ENCODE measurements around the gene ACVR1. TPM values are rescaled to one million over a fixed set of nuclear protein-coding genes. Genes with fewer than 3 reads are reported as not detected.

Gene ACVR1
- polyA plus RNA-seq, 1 of the 3 experiments (the other 2 are of a cell fraction): 22.4 TPM

- TF ChIP-seq USF1 (IDR thresholded peaks at IDR 0.05; ENCODE audit: borderline replicate concordance, low read depth) (no peak), NFIC (IDR thresholded peaks at IDR 0.05; ENCODE audit: borderline replicate concordance) (no peak), USF2 (IDR thresholded peaks at IDR 0.05; ENCODE audit: borderline replicate concordance, low read depth, low read length) (no peak), MEF2A (IDR thresholded peaks at IDR 0.05; ENCODE audit: borderline replicate concordance, low read depth) (no peak), GATA2 (CRISPR knock-in tag; IDR thresholded peaks at IDR 0.05) (no peak), TAF1 (IDR thresholded peaks at IDR 0.05; ENCODE audit: borderline replicate concordance, low read depth, low read length) (no peak), EZH2phosphoT487 (IDR thresholded peaks at IDR 0.05; ENCODE audit: borderline replicate concordance, low read depth) (no peak)
Observed at GRCh38 chr2:157771234-157771633, 104.9 kb downstream of the ACVR1 start (continued).

- Histone ChIP-seq H3K36me3 (replicated peaks in 1 of 2; ENCODE audit: control insufficient read depth in 1 of 2, insufficient read depth in 2 of 2, low read length in 1 of 2) (peaks cover 55 to 74% of the 10 kb centered on the region in 2 experiments), H3K4me2 (no peak overlapping the region), H3K4me1 (ENCODE audit: control insufficient read depth in 1 of 2, insufficient read depth in 2 of 2, low read depth in 1 of 2, low read length in 1 of 2) (no peaks in the 10 kb centered on the region), H3K9me3 (no peaks in the 10 kb centered on the region), H3K27me3 (ENCODE audit: insufficient read depth) (no peaks in the 10 kb centered on the region), H3F3A (replicated peaks; ENCODE audit: insufficient read depth) (no peaks in the 10 kb centered on the region), H3K27ac (ENCODE audit: low read depth in 2 of 2, low read length in 1 of 2) (no peak overlapping the region), H3K9ac (no peak overlapping the region), H4K20me1 (ENCODE audit: insufficient read depth) (no peaks in the 10 kb centered on the region), H3K79me2 (ENCODE audit: insufficient read depth) (no peaks in the 10 kb centered on the region), H3K9me2 (no peaks in the 10 kb centered on the region), H3K4me3 (ENCODE audit: low read depth in 2 of 2, low read length in 1 of 2) (no peak overlapping the region), H2AFZ (ENCODE audit: low read depth) (no peak overlapping the region)
- 92% methylated on average over 2 of the region's 2 CpGs for WGBS (ENCODE audit: low lambda C conversion rate)
- no peak for TF ChIP-seq REST (IDR thresholded peaks at IDR 0.05; ENCODE audit: low read depth, low read length)
- TF ChIP-seq USF1 (IDR thresholded peaks at IDR 0.05; ENCODE audit: borderline replicate concordance, low read depth): no peak
- no peak for TF ChIP-seq TCF12 (IDR thresholded peaks at IDR 0.05)
- no peak for TF ChIP-seq ELF1 (IDR thresholded peaks at IDR 0.05)
- no peak for TF ChIP-seq SMC3 (IDR thresholded peaks at IDR 0.05; ENCODE audit: low read depth, low read length)
- no peak for TF ChIP-seq ZBTB33 (IDR thresholded peaks at IDR 0.05; ENCODE audit: borderline replicate concordance, low read depth)
- no peak for TF ChIP-seq FOXJ3 (CRISPR knock-in tag; IDR thresholded peaks at IDR 0.05)
- TF ChIP-seq EP300 (IDR thresholded peaks at IDR 0.05; ENCODE audit: borderline replicate concordance in 1 of 2, low read depth in 1 of 2, low read length in 1 of 2): no peak
- TF ChIP-seq CTCF (IDR thresholded peaks at IDR 0.05): no peak
- no peak for TF ChIP-seq MEF2A (IDR thresholded peaks at IDR 0.05; ENCODE audit: borderline replicate concordance, low read depth)
- TF ChIP-seq RXRA (IDR thresholded peaks at IDR 0.05; ENCODE audit: borderline replicate concordance, low read depth): no peak
- no peak for TF ChIP-seq TAF1 (IDR thresholded peaks at IDR 0.05; ENCODE audit: borderline replicate concordance, low read depth, low read length)
- CTCF ChIA-PET: interaction anchor here (1.0 to 1.7 kb wide), 5 partner anchors 57 to 977 kb away, joined by 3 to 4 read pairs (median 3); no protein-coding TSS in a partner anchor
- DNase-seq: no peak
- POLR2A ChIA-PET: no interaction called here
Observed at GRCh38 chr2:157769856-157770255, 106.3 kb downstream of the ACVR1 start.

Data from SK-N-SH (cell line).